HG03103 (cell line): ENCODE results near the gene UGT3A1.
"Not testable (repeated sequence)": the region's sequence is repeated elsewhere in the genome, so short reads cannot be mapped to it uniquely, and the experiment has no call there.

ENCODE experiments used
- ATAC-seq: cut with Tn5 transposase; IDR thresholded peaks from one replicate; pipeline ENCODE4 v1.9.1; 2021; ENCODE audit warnings: low read depth; ENCODE audit not compliant: unreplicated experiment

UGT3A1 gene, protein sequence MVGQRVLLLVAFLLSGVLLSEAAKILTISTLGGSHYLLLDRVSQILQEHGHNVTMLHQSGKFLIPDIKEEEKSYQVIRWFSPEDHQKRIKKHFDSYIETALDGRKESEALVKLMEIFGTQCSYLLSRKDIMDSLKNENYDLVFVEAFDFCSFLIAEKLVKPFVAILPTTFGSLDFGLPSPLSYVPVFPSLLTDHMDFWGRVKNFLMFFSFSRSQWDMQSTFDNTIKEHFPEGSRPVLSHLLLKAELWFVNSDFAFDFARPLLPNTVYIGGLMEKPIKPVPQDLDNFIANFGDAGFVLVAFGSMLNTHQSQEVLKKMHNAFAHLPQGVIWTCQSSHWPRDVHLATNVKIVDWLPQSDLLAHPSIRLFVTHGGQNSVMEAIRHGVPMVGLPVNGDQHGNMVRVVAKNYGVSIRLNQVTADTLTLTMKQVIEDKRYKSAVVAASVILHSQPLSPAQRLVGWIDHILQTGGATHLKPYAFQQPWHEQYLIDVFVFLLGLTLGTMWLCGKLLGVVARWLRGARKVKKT

GRCh38 chr5:35990941-35991611, at the start of gene UGT3A1:
Gene UGT3A1 (minus strand): TSS chr5:35991390. CDS start chr5:35991240, 150 bp downstream.
- no peak for ATAC-seq

- no peak for ATAC-seq
Observed at GRCh38 chr5:36035696-36036095, 44.5 kb upstream of the UGT3A1 start.

GRCh38 chr5:36034536-36035134, 43.4 kb upstream of the UGT3A1 start:
- ATAC-seq: not testable (repeated sequence)

DNA sequence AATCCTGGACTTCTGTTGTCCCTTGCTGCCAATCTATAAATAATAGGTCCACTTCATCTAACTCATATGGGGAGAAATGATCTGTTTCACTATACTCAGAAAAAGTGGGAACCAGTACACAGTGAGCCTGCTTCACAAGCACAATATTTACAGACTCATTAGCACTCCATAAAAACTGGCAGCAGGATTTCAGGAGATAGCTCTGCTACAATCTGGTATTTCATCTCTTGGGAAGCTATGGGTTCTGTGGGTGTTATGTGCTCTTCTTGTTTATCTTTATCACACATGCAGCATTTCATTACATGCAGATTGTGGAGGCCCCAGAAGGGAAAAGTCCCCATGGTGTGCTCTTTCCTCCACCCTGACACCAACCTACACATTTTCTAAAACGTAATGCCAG, 42.3 kb upstream of the UGT3A1 start:
- no peak for ATAC-seq

DNA sequence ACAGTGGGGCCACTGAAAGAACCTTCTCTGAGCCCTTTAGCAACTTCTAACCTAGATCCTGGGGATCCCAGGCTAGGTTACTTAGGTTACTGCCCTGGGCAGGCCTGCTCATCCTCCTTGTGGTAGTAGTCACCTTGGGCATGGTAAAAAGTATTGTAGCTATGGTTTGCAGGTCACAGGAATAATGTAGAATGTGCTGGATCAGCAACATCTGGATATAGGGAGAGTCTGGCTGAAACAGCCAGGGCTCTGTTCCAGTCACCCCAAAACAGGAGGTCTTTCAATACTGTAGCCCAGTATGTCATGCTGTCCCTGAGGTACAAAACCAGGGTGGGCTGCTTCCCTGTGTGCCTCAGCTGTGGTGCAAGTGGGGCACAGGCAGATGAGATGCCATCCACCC, 41.9 kb upstream of the UGT3A1 start:
- ATAC-seq: no peak

- ATAC-seq: no peak
Observed at GRCh38 chr5:36031223-36031622, 40.0 kb upstream of the UGT3A1 start.

GRCh38 chr5:36029914-36030313, 38.7 kb upstream of the UGT3A1 start:
- ATAC-seq: no peak

DNA sequence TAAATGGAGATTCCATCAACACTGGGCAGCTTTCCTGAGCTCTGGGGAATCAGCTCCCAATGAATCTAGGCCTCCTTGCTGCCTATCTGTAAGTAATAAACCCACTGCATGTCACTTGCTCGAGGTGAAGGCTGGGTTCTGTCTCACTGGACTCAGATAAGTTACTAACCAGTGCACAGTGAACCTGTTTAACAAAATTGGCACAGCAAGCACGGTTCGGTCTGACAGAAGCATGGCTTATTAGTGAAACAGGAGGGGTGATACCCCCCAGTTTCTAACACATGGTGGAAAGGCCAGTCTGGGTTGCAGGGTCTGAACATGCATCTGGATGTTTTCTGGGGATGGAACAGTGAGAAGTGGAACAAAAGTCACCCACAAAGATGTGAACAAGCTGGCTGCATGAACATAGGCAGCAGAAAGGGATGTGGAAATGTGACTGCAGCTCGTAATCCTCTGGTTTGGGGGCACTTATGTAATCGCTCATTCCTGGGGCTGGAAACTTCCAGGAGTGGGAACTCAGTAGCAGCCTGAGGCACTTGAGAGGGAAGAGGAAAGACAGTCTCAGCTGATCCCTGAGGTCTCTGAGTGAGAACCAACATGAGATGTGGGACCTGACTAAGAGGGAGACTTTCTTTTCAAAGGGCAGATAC, 37.8 kb upstream of the UGT3A1 start:
- no peak for ATAC-seq

DNA sequence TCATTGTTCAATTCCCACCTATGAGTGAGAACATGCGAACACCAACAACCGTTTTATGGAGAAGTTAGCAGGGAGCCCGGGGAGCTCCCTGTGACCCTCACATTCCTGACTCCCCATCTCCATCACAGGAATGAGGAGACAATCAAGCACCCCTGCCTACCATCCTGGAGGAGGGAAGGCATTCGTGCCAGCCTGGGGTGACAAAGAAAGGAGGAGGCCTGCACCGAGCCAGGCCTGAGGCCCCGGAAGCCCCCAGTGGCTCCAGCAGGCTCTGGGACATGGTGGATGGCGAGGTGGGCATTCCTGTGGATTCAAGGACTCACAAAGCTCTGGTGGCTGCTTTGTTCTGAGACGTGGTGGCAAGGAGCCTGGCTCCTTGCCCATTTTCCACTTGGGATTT, 36.5 kb upstream of the UGT3A1 start:
- ATAC-seq: no peak

- ATAC-seq: no peak
Observed at GRCh38 chr5:36026706-36027465, 35.7 kb upstream of the UGT3A1 start.

DNA sequence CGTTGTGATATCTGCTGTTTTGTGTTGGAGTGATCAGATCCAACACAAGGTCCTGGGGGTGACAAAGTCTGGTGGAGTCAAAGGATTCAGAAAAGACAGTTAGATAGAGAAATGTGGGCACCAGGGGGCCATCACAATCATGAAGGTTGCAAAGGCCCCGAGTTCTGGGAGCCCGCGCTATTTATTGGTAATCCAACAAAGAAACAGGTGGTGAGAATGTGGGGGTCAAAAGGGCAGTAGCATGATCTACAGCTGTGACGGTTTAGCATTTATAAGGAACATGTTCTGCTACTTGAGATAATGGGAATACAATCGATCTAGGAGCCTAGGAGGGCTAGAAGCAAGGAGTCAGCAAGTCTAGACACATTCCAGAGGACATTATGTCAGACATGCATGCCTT, 31.1 kb upstream of the UGT3A1 start:
- ATAC-seq: not testable (repeated sequence)

DNA sequence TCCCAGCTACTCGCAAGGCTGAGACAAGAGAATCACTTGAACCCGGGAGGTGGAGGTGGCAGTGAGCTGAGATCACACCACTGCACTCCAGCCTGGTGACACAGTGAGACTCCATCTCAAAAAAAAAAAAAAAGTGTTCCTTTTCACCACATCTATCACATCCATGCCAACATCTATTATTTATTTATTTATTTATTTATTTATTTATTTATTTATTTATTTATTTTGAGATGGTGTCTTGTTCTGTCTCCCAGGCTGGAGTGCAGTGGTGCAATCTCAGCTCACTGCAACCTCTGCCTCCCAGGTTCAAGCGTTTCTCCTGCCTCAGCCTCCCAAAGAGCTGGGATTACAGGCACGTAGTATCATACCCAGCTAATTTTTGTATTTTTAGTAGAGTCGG, 28.4 kb upstream of the UGT3A1 start:
- ATAC-seq: not testable (repeated sequence)

DNA sequence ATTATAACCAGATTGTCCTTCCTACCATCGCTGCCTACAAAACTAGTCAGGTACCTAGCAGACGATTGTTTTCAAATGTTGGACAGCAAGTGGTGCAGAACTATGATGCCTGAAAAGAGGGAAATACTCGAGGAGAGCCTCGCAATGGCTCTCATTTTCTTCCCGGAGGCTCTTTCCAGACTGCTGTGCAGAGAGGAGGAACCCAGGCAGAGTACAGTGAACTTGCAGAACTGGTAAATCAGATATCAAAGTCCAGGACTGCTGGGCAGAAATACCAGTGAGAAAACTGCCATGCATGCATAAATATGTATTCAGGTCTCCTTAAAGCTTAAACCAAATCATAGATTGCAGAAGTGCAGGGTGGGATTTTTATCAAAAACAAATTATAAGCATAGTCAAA, 26.4 kb upstream of the UGT3A1 start:
- ATAC-seq: no peak

DNA sequence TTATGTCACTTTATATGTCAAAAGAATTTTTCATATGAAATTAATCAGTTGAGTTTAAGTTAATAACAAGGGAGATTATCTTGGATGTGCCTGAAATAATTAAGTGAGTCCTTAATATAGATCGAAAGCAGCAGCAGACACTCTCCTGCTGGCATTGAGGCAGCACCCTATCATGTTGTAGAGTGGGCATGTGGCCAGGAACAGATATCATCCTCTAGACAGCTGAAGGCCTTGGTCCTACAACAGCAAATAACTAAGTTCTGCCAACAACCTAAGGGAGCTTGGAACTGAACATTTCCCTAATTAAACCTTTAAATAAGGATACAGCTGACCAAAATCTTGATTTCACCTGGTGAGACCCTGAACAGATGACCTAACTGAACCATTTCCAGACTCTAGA, 25.8 kb upstream of the UGT3A1 start:
- no peak for ATAC-seq

- no peak for ATAC-seq
Observed at GRCh38 chr5:36013182-36013581, 22.0 kb upstream of the UGT3A1 start.

GRCh38 chr5:36009698-36010097, 18.5 kb upstream of the UGT3A1 start:
- no peak for ATAC-seq

DNA sequence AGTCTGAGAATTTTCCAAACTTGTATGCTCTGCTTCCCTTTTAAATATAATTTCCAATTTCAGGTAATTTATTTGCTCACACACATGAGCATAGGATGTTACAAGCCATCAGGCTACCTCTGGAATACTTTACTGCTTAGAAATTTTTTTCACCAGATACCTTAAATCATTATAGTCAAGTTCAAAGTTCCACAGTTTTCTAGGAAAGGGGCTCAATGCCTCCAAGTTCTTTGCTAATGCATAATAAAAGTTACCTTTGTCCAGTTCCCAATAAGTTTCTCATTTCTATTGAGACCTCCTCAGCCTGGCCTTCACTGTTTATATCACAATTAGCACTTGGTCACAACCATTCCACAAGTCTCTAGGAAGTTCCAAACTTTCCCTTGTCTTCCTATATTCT, 16.2 kb upstream of the UGT3A1 start:
- no peak for ATAC-seq

DNA sequence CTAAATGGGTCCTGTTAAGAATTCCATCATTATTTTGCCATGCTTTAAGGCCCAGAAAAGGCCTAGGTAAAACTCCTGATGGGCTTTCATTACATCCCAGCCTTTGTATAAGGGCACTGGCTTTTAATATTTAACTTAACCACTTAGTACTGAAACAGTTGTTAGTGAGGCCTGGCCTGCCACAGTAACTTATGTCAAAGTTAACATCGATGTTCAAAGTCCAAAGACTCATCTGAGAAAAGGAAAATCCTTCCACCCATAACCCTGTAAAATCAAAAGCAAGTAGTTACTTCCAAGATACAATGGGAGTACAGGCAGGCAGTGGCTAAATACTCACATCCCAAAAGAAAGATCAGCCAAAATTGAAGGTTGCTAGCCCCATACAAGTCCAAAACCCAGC, 15.0 kb upstream of the UGT3A1 start:
- no peak for ATAC-seq

DNA sequence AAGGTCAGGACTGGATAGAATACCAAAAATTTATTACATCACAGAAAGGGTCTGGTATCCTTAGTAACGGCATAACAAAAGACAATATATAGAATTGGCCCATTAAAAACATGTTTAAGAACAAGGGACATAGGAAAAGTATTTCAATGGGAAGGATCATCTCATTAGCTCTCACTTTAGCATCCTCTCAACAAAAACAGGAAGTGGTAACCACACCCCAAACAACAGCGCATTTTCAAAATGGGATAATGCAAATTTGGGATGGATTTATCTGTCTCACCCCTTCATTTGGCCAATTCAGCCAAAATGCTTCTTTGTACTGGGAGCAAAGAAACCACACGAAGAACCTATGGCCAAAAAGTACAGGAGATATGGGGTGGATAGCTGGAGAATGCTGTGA, 9.8 kb upstream of the UGT3A1 start:
- no peak for ATAC-seq

- no peak for ATAC-seq
Observed at GRCh38 chr5:35999547-35999946, 8.4 kb upstream of the UGT3A1 start.
